H1 (cell line): ENCODE data around the gene UBE4A. TPM values are rescaled to one million over a fixed set of nuclear protein-coding genes. Genes with fewer than 3 reads are reported as not detected.

Source experiments
- CTCF ChIA-PET: fragments of 300-600 bp; sonication (Branson Sonifier 250); formaldehyde crosslinking; loops from one replicate; lab custom pipeline; 2021; ENCODE audit not compliant: partially characterized antibody; lab: Charles Lee
- POLR2A ChIA-PET: fragments of 300-600 bp; sonication (Branson Sonifier 250); formaldehyde crosslinking; loops from one replicate; lab custom pipeline; 2021; ENCODE audit warnings: inconsistent platforms; ENCODE audit not compliant: partially characterized antibody; lab: Charles Lee
- DNase-seq, 2 experiments: peaks; one replicate each; pipeline versions ENCODE4 v3.0.0 to v3.0.0-alpha.2; 2010 to 2022; ENCODE audit warnings: low spot score in 2 of 2, low read depth in 1 of 2, mixed read lengths in 1 of 2
- FAIRE-seq: peaks from 2 replicates; lab custom pipeline; 2011; peaks lifted over from hg19 to GRCh38; lab: Jason Lieb, UNC
- H2AFZ ChIP-seq: 2 replicates; pipeline ENCODE4 v1.8.1; 2012; ENCODE audit warnings: low read length, inconsistent platforms
- H2AK5ac ChIP-seq: 2 replicates; pipeline ENCODE4 v1.6.1; 2013; ENCODE audit warnings: low read depth, low read length
- H2BK120ac ChIP-seq: replicated peaks from 2 replicates; pipeline ENCODE3; 2013; ENCODE audit warnings: low read depth, low read length, inconsistent platforms
- H2BK12ac ChIP-seq: 2 replicates; pipeline ENCODE4 v1.6.1; 2013; ENCODE audit warnings: low read depth, low read length
- H2BK15ac ChIP-seq: 2 replicates; pipeline ENCODE4 v1.6.1; 2013; ENCODE audit warnings: low read length
- H2BK20ac ChIP-seq: 2 replicates; pipeline ENCODE4 v1.6.1; 2013; ENCODE audit warnings: low read length
- H2BK5ac ChIP-seq: 2 replicates; pipeline ENCODE4 v1.6.1; 2013; ENCODE audit warnings: low read depth, low read length
- H3K14ac ChIP-seq: 2 replicates; pipeline ENCODE4 v1.6.1; 2013; ENCODE audit warnings: inconsistent platforms; ENCODE audit not compliant: insufficient read length
- H3K18ac ChIP-seq: 2 replicates; pipeline ENCODE4 v1.6.1; 2013; ENCODE audit warnings: low read length; ENCODE audit errors: extremely low read depth
- H3K23ac ChIP-seq: 2 replicates; pipeline ENCODE4 v1.6.1; 2013; ENCODE audit warnings: inconsistent platforms; ENCODE audit not compliant: insufficient read length
- H3K23me2 ChIP-seq: 2 replicates; pipeline ENCODE4 v1.6.1; 2013; ENCODE audit warnings: low read depth, low read length
- H3K27ac ChIP-seq: 2 replicates; pipeline ENCODE4 v1.6.1; 2011; ENCODE audit warnings: low read depth, low read length, inconsistent platforms
- H3K27me3 ChIP-seq, 4 experiments: replicated peaks in 1 of 4; 1 replicate in 1 of 4; 2 replicates in 3 of 4; pipeline versions ENCODE4 v1.6.1 to v1.8.1; 2011 to 2013; ENCODE audit warnings: low read length in 3 of 4, mild to moderate bottlenecking in 3 of 4, inconsistent platforms in 2 of 4, mixed read lengths in 2 of 4, moderate library complexity in 1 of 4; ENCODE audit not compliant: control insufficient read depth in 3 of 4, insufficient read depth in 3 of 4; ENCODE audit errors: extremely low read depth in 1 of 4
- H3K36me3 ChIP-seq, 4 experiments: 2 replicates each; pipeline versions ENCODE4 v1.6.1 to v1.8.1; 2011 to 2013; ENCODE audit warnings: mild to moderate bottlenecking in 4 of 4, low read length in 3 of 4, moderate library complexity in 2 of 4, control low read depth in 1 of 4, inconsistent platforms in 1 of 4; ENCODE audit not compliant: insufficient read depth in 4 of 4, control insufficient read depth in 2 of 4
- H3K4ac ChIP-seq: replicated peaks from 2 replicates; pipeline ENCODE3; 2013; ENCODE audit warnings: low read length, low read depth, mixed read lengths, inconsistent platforms; ENCODE audit not compliant: insufficient read length
- H3K4me1 ChIP-seq, 4 experiments: replicated peaks in 1 of 4; 1 replicate in 1 of 4; 2 replicates in 3 of 4; pipeline versions ENCODE4 v1.6.1 to v1.8.1; 2011 to 2013; ENCODE audit warnings: low read length in 3 of 4, inconsistent platforms in 2 of 4, mixed read lengths in 1 of 4; ENCODE audit not compliant: insufficient read depth in 4 of 4, control insufficient read depth in 3 of 4
- H3K4me2 ChIP-seq, 2 experiments: 2 replicates each; pipeline versions ENCODE4 v1.6.1 to v1.8.1; 2011 to 2013; ENCODE audit warnings: low read depth in 2 of 2, low read length in 2 of 2, control low read depth in 1 of 2, inconsistent platforms in 1 of 2, mild to moderate bottlenecking in 1 of 2; ENCODE audit not compliant: insufficient read depth in 1 of 2
- H3K4me3 ChIP-seq, 4 experiments: fragments of 200-600, 300-600 bp in 1 of 4; sonication (generic), shearing (Covaris generic), sonication (Bioruptor Twin) in 1 of 4; 2 replicates each; pipeline versions ENCODE4 v1.5.1 to v1.8.1; 2011 to 2016; ENCODE audit warnings: low read length in 4 of 4, low read depth in 3 of 4, control low read depth in 2 of 4, inconsistent platforms in 2 of 4, mild to moderate bottlenecking in 2 of 4, mixed read lengths in 1 of 4, moderate library complexity in 1 of 4; ENCODE audit not compliant: insufficient read depth in 2 of 4; ENCODE audit errors: extremely low read depth in 1 of 4
- H3K56ac ChIP-seq: replicated peaks from 2 replicates; pipeline ENCODE3; 2013; ENCODE audit warnings: low read depth, mild to moderate bottlenecking, mixed read lengths, low read length, inconsistent platforms; ENCODE audit not compliant: insufficient read length
- H3K79me1 ChIP-seq: 2 replicates; pipeline ENCODE4 v1.6.1; 2013; ENCODE audit warnings: low read depth, low read length, control low read depth
- H3K79me2 ChIP-seq, 2 experiments: 2 replicates each; pipeline versions ENCODE4 v1.6.1 to v1.8.1; 2012 to 2013; ENCODE audit warnings: low read length in 2 of 2, mild to moderate bottlenecking in 2 of 2, inconsistent platforms in 1 of 2; ENCODE audit not compliant: insufficient read depth in 2 of 2, control insufficient read depth in 1 of 2
- H3K9ac ChIP-seq, 4 experiments: replicated peaks in 1 of 4; 1 replicate in 1 of 4; 2 replicates in 3 of 4; pipeline versions ENCODE4 v1.6.1 to v1.8.1; 2011 to 2013; ENCODE audit warnings: low read depth in 3 of 4, low read length in 3 of 4, control low read depth in 2 of 4, mild to moderate bottlenecking in 2 of 4, moderate library complexity in 2 of 4, inconsistent platforms in 1 of 4; ENCODE audit errors: extremely low read depth in 1 of 4
- H3K9me3 ChIP-seq, 2 experiments: 2 replicates each; pipeline versions ENCODE4 v1.6.1 to v1.8.1; 2012 to 2013; ENCODE audit warnings: mild to moderate bottlenecking in 2 of 2, moderate library complexity in 2 of 2, control low read depth in 1 of 2, inconsistent platforms in 1 of 2, low read depth in 1 of 2, low read length in 1 of 2, mixed read lengths in 1 of 2; ENCODE audit not compliant: insufficient read depth in 2 of 2
- H4K20me1 ChIP-seq, 2 experiments: replicated peaks in 1 of 2; 2 replicates each; pipeline versions ENCODE3 to v1.8.1; 2011 to 2013; ENCODE audit warnings: inconsistent platforms in 2 of 2, low read length in 2 of 2, mild to moderate bottlenecking in 1 of 2; ENCODE audit not compliant: insufficient read depth in 2 of 2, control insufficient read depth in 1 of 2
- H4K5ac ChIP-seq: 2 replicates; pipeline ENCODE4 v1.6.1; 2013; ENCODE audit warnings: low read length, low read depth, mixed read lengths, inconsistent platforms; ENCODE audit not compliant: insufficient read length
- H4K8ac ChIP-seq: 2 replicates; pipeline ENCODE4 v1.8.0; 2013; ENCODE audit warnings: mild to moderate bottlenecking, moderate library complexity, low read length, inconsistent platforms; ENCODE audit not compliant: insufficient read depth; ENCODE audit errors: extremely low read depth
- H4K91ac ChIP-seq: replicated peaks from 2 replicates; pipeline ENCODE3; 2013; ENCODE audit warnings: low read length, mixed read lengths, inconsistent platforms; ENCODE audit not compliant: insufficient read length
- ASH2L ChIP-seq: fragments of 200-600, 300-600 bp; sonication (generic); IDR thresholded peaks from one replicate; pipeline ENCODE4 v1.7.1; 2017; ENCODE audit warnings: low read length
- CBX8 ChIP-seq: fragments of 300-800, 300-1000 bp; sonication (generic); IDR thresholded peaks from 2 replicates; pipeline ENCODE4 v1.7.1; 2016; ENCODE audit warnings: low read depth, low read length, borderline replicate concordance
- CHD1 ChIP-seq: IDR thresholded peaks from 2 replicates; pipeline ENCODE4 v1.6.1; 2012; ENCODE audit warnings: low read depth, low read length, improper control_type of control experiment
- CREB1 ChIP-seq: IDR thresholded peaks from 2 replicates; pipeline ENCODE4 v1.6.1; 2012; ENCODE audit warnings: inconsistent platforms
- EZH2 ChIP-seq: fragments of 200-600 bp; sonication (generic); IDR thresholded peaks from 2 replicates; pipeline ENCODE4 v1.7.1; 2012; ENCODE audit warnings: low read depth, mild to moderate bottlenecking, moderate library complexity, low read length, inconsistent platforms; ENCODE audit not compliant: severe bottlenecking
- FOSL1 ChIP-seq: IDR thresholded peaks from 2 replicates; pipeline ENCODE4 v1.6.1; 2011; ENCODE audit warnings: mild to moderate bottlenecking, low read depth, low read length, moderate library complexity; ENCODE audit not compliant: insufficient read depth
- MAFK ChIP-seq: IDR thresholded peaks from 2 replicates; pipeline ENCODE4 v1.6.1; 2012; ENCODE audit warnings: low read depth, mild to moderate bottlenecking, improper control_type of control experiment, low read length
- NANOG ChIP-seq: IDR thresholded peaks from 2 replicates; pipeline ENCODE4 v1.6.1; 2011; ENCODE audit warnings: low read length, low read depth, mild to moderate bottlenecking, inconsistent platforms; ENCODE audit not compliant: insufficient read depth, poor library complexity, severe bottlenecking
- SIN3A ChIP-seq, 2 experiments: IDR thresholded peaks in 1 of 2; conservative IDR thresholded peaks in 1 of 2; 2 replicates each; pipeline ENCODE4 v1.6.1; 2011 to 2012; ENCODE audit warnings: low read length in 2 of 2, improper control_type of control experiment in 1 of 2, low read depth in 1 of 2, mild to moderate bottlenecking in 1 of 2
- SP1 ChIP-seq: IDR thresholded peaks from 2 replicates; pipeline ENCODE4 v1.6.1; 2011; ENCODE audit warnings: low read depth, low read length
- SP2 ChIP-seq: IDR thresholded peaks from 2 replicates; pipeline ENCODE4 v1.6.1; 2012; ENCODE audit warnings: mild to moderate bottlenecking, low read length, inconsistent platforms
- SUZ12 ChIP-seq: fragments of 200-600 bp; sonication (generic); IDR thresholded peaks from 2 replicates; pipeline ENCODE4 v1.6.1; 2012; ENCODE audit warnings: mild to moderate bottlenecking, inconsistent platforms, low read length, moderate library complexity, mixed read lengths
- TCF12 ChIP-seq: IDR thresholded peaks from 2 replicates; pipeline ENCODE4 v1.6.1; 2011; ENCODE audit warnings: low read depth, mild to moderate bottlenecking, low read length
- WGBS, 2 experiments: shearing (Covaris generic) in 1 of 2; methylation state at CpG; one replicate each; pipeline versions ENCODE4 v1.1.6 to v1.1.7; 2013 to 2015; ENCODE audit warnings: low lambda C conversion rate in 2 of 2, mixed read lengths in 2 of 2, inconsistent platforms in 1 of 2, low coverage in 1 of 2, missing lambda C conversion rate in 1 of 2; ENCODE audit not compliant: insufficient replicate concordance in 2 of 2, insufficient coverage in 1 of 2, insufficient read length in 1 of 2; ENCODE audit errors: extremely low coverage in 1 of 2, missing lambda C conversion rate in 1 of 2; 5-methylcytosine and 5-hydroxymethylcytosine counted together
- polyA plus RNA-seq, 7 experiments: library from polyadenylated mRNA; depleted of rRNA in 3 of 7; stranded (reverse) in 5 of 7; unstranded in 2 of 7; fragments of >200 nt in 5 of 7; fragments of 200-250 nt in 2 of 7; gene quantifications; 1 replicate in 5 of 7; 2 replicates in 1 of 7; 4 replicates in 1 of 7; pipeline versions ENCODE4 v1.2.1 to v1.2.3, GENCODE V29; 2011 to 2013; ENCODE audit warnings: missing spikeins in 2 of 7, mixed read lengths in 2 of 7
- total RNA-seq: library from RNA; stranded (reverse); fragmentation: NEBNext Ultra II Directional; extraction: Animal tissue kit (Norgen Biotek cat#: 25700); gene quantifications from 2 replicates; pipeline ENCODE4 v1.2.1, GENCODE V29; 2021
- TF ChIP-seq, protein P1 (sequence below): IDR thresholded peaks from 2 replicates; pipeline ENCODE4 v1.6.1; 2012; ENCODE audit warnings: inconsistent platforms

The UBE4A gene
- total and polyA plus RNA-seq, 2 of the 8 experiments (the other 6 are each of a cell fraction or from before 2014, with no cell fraction given): 11.3 to 34.5 TPM

DNA sequence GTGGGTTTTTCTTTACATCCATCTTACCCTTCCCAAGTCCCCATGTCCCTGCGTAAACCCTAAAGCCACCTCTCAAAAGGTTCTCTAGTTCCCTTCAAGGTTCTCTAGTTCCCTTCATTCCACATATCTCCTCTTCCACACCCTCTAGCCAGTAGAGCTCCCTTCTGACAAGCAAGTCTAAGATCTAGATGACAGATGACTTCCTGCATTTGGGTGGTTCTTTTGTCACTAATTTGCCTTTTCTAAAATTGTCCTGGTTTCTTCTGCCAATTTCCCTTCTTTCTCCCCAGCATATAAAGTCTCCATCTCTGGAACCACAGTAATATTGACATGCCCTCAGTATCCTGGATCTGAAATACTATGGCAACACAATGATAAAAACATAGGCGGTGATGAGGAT, 47.1 kb upstream of the UBE4A start:
- DNase-seq (no peak), FAIRE-seq (no peak)
- Histone ChIP-seq H3K27me3 (peaks cover 0 to 4% (median 0%) of the 10 kb centered on the region in 4 experiments; a peak in 2 of 7 replicates), H3K4me3 (no peak overlapping the region), H2BK15ac (no peak overlapping the region), H3K4me2 (no peak overlapping the region), H3K79me1 (no peaks in the 10 kb centered on the region), H4K8ac (no peak overlapping the region), H2AFZ (no peak overlapping the region), H2BK5ac (no peak overlapping the region), H3K9ac (no peak overlapping the region), H3K79me2 (no peaks in the 10 kb centered on the region), H3K4me1 (peaks cover 7 to 11% (median 7%) of the 10 kb centered on the region in 4 experiments), H2BK20ac (no peak overlapping the region), H4K20me1 (no peaks in the 10 kb centered on the region), H3K14ac (no peak overlapping the region), H2AK5ac (no peak overlapping the region), H3K36me3 (no peaks in the 10 kb centered on the region), H3K18ac (no peak overlapping the region), H4K91ac (no peak overlapping the region), H3K56ac (no peak overlapping the region), H3K4ac (no peak overlapping the region), H2BK12ac (no peak overlapping the region), H3K23me2 (peaks cover 9% of the 10 kb centered on the region; the same call in 1 of the 2 replicates), H4K5ac (no peak overlapping the region), H3K27ac (no peak overlapping the region), H2BK120ac (no peak overlapping the region), H3K9me3 (no peaks in the 10 kb centered on the region), H3K23ac (no peak overlapping the region)
- ChIA-PET CTCF (interaction anchor here (0.6 to 2.1 kb wide), 8 partner anchors 10 to 141 kb away, joined by 3 to 11 read pairs (median 4); no protein-coding TSS in a partner anchor), POLR2A (no interaction called here)
- WGBS, 2 experiments: 98% methylated on average over 2 of the region's 2 CpGs; no CpG with 5 or more reads in 1 of the 2 experiments
- TF ChIP-seq MAFK: no peak
- TF ChIP-seq EZH2: no peak
- no peak for TF ChIP-seq CBX8
- no peak for TF ChIP-seq SP1
- no peak for TF ChIP-seq NANOG
- no peak for TF ChIP-seq CREB1
- TF ChIP-seq, protein P1, sequence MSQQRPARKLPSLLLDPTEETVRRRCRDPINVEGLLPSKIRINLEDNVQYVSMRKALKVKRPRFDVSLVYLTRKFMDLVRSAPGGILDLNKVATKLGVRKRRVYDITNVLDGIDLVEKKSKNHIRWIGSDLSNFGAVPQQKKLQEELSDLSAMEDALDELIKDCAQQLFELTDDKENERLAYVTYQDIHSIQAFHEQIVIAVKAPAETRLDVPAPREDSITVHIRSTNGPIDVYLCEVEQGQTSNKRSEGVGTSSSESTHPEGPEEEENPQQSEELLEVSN: no peak
- no peak for TF ChIP-seq TCF12
- no peak for TF ChIP-seq SUZ12
- TF ChIP-seq ASH2L: no peak
- TF ChIP-seq SIN3A (conservative IDR thresholded peaks at IDR 0.05 in 1 of 2, IDR thresholded peaks at IDR 0.05 in 1 of 2; ENCODE audit: low read depth in 1 of 2, low read length in 2 of 2): no peak
- no peak for TF ChIP-seq FOSL1
- no peak for TF ChIP-seq CHD1
- no peak for TF ChIP-seq SP2
